ENCODE results near the gene RAB17. TPM values are rescaled to one million over a fixed set of nuclear protein-coding genes. Genes with fewer than 3 reads are reported as not detected.
"Not testable (repeated sequence)": the region's sequence is repeated elsewhere in the genome, so short reads cannot be mapped to it uniquely, and the experiment has no call there.

The RAB17 gene
- total RNA-seq, 1 donor from 2014 or later, result 1.5 TPM

- DNase-seq (ENCODE audit: extremely low read depth, low read depth, low spot score), result no peak
Observed at GRCh38 chr2:237625216-237625705, 34.7 kb upstream of the RAB17 start.

- no peak for DNase-seq (ENCODE audit: extremely low read depth, low read depth, low spot score)
Observed at GRCh38 chr2:237624565-237624964, 34.0 kb upstream of the RAB17 start.

- no peak for DNase-seq (ENCODE audit: extremely low read depth, low read depth, low spot score)
Observed at GRCh38 chr2:237623428-237624403, 33.2 kb upstream of the RAB17 start.

GRCh38 chr2:237618449-237618848 lies 27.9 kb upstream of the RAB17 start:
- DNase-seq (ENCODE audit: extremely low read depth, low read depth, low spot score), result no peak

GRCh38 chr2:237617587-237617982 lies 27.1 kb upstream of the RAB17 start:
- DNase-seq (ENCODE audit: extremely low read depth, low read depth, low spot score), result no peak

GRCh38 chr2:237616734-237617586 lies 26.4 kb upstream of the RAB17 start:
- peak; percentile 83 for DNase-seq (ENCODE audit: extremely low read depth, low read depth, low spot score)

GRCh38 chr2:237616373-237616733 lies 25.8 kb upstream of the RAB17 start:
- no peak for DNase-seq (ENCODE audit: extremely low read depth, low read depth, low spot score)

GRCh38 chr2:237615631-237616249 lies 25.2 kb upstream of the RAB17 start:
- DNase-seq (ENCODE audit: extremely low read depth, low read depth, low spot score), result no peak

GRCh38 chr2:237614151-237614720 lies 23.7 kb upstream of the RAB17 start:
- DNase-seq (ENCODE audit: extremely low read depth, low read depth, low spot score), result peak; percentile 92

- DNase-seq (ENCODE audit: extremely low read depth, low read depth, low spot score), result no peak
Observed at GRCh38 chr2:237613679-237614078, 23.1 kb upstream of the RAB17 start.

GRCh38 chr2:237612527-237613357 lies 22.2 kb upstream of the RAB17 start:
- DNase-seq (ENCODE audit: extremely low read depth, low read depth, low spot score), result no peak

- not testable (repeated sequence) for DNase-seq (ENCODE audit: extremely low read depth, low read depth, low spot score)
Observed at GRCh38 chr2:237606522-237606921, 16.0 kb upstream of the RAB17 start.

- no peak for DNase-seq (ENCODE audit: extremely low read depth, low read depth, low spot score)
Observed at GRCh38 chr2:237604960-237605359, 14.4 kb upstream of the RAB17 start.

- DNase-seq (ENCODE audit: extremely low read depth, low read depth, low spot score), result no peak
Observed at GRCh38 chr2:237604391-237604790, 13.9 kb upstream of the RAB17 start.

- DNase-seq (ENCODE audit: extremely low read depth, low read depth, low spot score), result peak; percentile 98
Observed at GRCh38 chr2:237603718-237604362, 13.3 kb upstream of the RAB17 start.

- no peak for DNase-seq (ENCODE audit: extremely low read depth, low read depth, low spot score)
Observed at GRCh38 chr2:237603049-237603717, 12.6 kb upstream of the RAB17 start.

GRCh38 chr2:237602409-237602808 lies 11.9 kb upstream of the RAB17 start:
- no peak for DNase-seq (ENCODE audit: extremely low read depth, low read depth, low spot score)

GRCh38 chr2:237601453-237602116 lies 11.1 kb upstream of the RAB17 start:
- no peak for DNase-seq (ENCODE audit: extremely low read depth, low read depth, low spot score)
